ENCODE data around the gene COL23A1. TPM values are rescaled to one million over a fixed set of nuclear protein-coding genes. Genes with fewer than 3 reads are reported as not detected.

COL23A1 gene
- total and polyA plus RNA-seq, 2 of the 8 experiments (the other 6 are each of a cell fraction or from before 2014, with no cell fraction given), result 3.1 to 4.7 TPM

DNA sequence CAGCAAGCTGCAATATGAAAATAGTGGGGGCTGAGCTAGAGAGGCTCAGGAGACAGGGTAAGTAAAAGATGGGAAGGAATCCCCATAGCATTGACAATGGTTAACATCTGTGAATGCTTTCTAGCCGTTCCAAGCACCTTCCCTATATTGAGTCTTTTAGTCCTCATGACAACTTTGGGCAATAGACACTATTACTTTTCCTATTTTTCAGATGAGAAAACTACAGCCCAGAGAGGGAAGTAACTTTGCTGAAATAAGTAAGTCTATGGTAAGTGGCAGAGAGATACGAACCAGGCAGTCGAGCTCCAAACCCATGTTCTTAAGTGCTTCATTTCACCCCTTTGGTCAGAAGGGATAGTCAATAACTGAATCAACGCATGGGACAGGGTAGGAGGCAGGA is 94.5 kb downstream of the COL23A1 start:
- Histone ChIP-seq H3K23me2 (ENCODE audit: low read depth, low read length) (no peaks in the 10 kb centered on the region), H3K56ac (replicated peaks; ENCODE audit: insufficient read length, low read depth, low read length) (no peak overlapping the region), H3K36me3 (ENCODE audit: control insufficient read depth in 2 of 4, insufficient read depth in 4 of 4, low read length in 3 of 4) (no peaks in the 10 kb centered on the region), H2BK5ac (ENCODE audit: low read depth, low read length) (no peak overlapping the region), H3K79me2 (ENCODE audit: control insufficient read depth in 1 of 2, insufficient read depth in 2 of 2, low read length in 2 of 2) (no peaks in the 10 kb centered on the region), H2BK12ac (ENCODE audit: low read depth, low read length) (no peak overlapping the region), H3K27ac (ENCODE audit: low read depth, low read length) (no peak overlapping the region), H3K4me2 (ENCODE audit: insufficient read depth in 1 of 2, low read depth in 2 of 2, low read length in 2 of 2) (no peak overlapping the region), H3K79me1 (ENCODE audit: low read depth, low read length) (no peaks in the 10 kb centered on the region), H3K23ac (ENCODE audit: insufficient read length) (no peak overlapping the region), H3K27me3 (replicated peaks in 1 of 4; ENCODE audit: control insufficient read depth in 3 of 4, extremely low read depth in 1 of 4, insufficient read depth in 3 of 4, low read length in 3 of 4) (no peaks in the 10 kb centered on the region), H3K9me3 (ENCODE audit: insufficient read depth in 2 of 2, low read depth in 1 of 2, low read length in 1 of 2) (no peaks in the 10 kb centered on the region), H4K20me1 (replicated peaks in 1 of 2; ENCODE audit: control insufficient read depth in 1 of 2, insufficient read depth in 2 of 2, low read length in 2 of 2) (no peaks in the 10 kb centered on the region), H3K14ac (ENCODE audit: insufficient read length) (no peak overlapping the region), H2AFZ (ENCODE audit: low read length) (no peak overlapping the region), H3K4ac (replicated peaks; ENCODE audit: insufficient read length, low read depth, low read length) (no peak overlapping the region), H3K4me1 (replicated peaks in 1 of 4; ENCODE audit: control insufficient read depth in 3 of 4, insufficient read depth in 4 of 4, low read length in 3 of 4) (no peaks in the 10 kb centered on the region), H3K18ac (ENCODE audit: extremely low read depth, low read length) (no peak overlapping the region), H3K4me3 (ENCODE audit: extremely low read depth in 1 of 4, insufficient read depth in 2 of 4, low read depth in 3 of 4, low read length in 4 of 4) (no peak overlapping the region), H2BK20ac (ENCODE audit: low read length) (no peak overlapping the region), H2BK15ac (ENCODE audit: low read length) (no peak overlapping the region), H4K91ac (replicated peaks; ENCODE audit: insufficient read length, low read length) (no peak overlapping the region), H3K9ac (replicated peaks in 1 of 4; ENCODE audit: extremely low read depth in 1 of 4, low read depth in 3 of 4, low read length in 3 of 4) (no peak overlapping the region), H2AK5ac (ENCODE audit: low read depth, low read length) (no peak overlapping the region), H4K5ac (ENCODE audit: insufficient read length, low read depth, low read length) (no peak overlapping the region), H2BK120ac (replicated peaks; ENCODE audit: low read depth, low read length) (no peak overlapping the region), H4K8ac (ENCODE audit: extremely low read depth, insufficient read depth, low read length) (no peak overlapping the region)
- TF ChIP-seq NANOG (IDR thresholded peaks at IDR 0.05; ENCODE audit: insufficient read depth, low read depth, low read length, poor library complexity, severe bottlenecking), result no peak
- TF ChIP-seq CHD1 (IDR thresholded peaks at IDR 0.05; ENCODE audit: low read depth, low read length), result no peak
- no peak for TF ChIP-seq KDM5A (IDR thresholded peaks at IDR 0.05; ENCODE audit: low read length)
- no peak for TF ChIP-seq TCF12 (IDR thresholded peaks at IDR 0.05; ENCODE audit: low read depth, low read length)
- TF ChIP-seq ASH2L (IDR thresholded peaks at IDR 0.05; ENCODE audit: low read length), result no peak
- no peak for TF ChIP-seq CTBP2 (IDR thresholded peaks at IDR 0.05; ENCODE audit: borderline replicate concordance, insufficient read depth, insufficient read length, low read length)
- TF ChIP-seq JUND (IDR thresholded peaks at IDR 0.05; ENCODE audit: low read length), result no peak
- no peak for TF ChIP-seq CREB1 (IDR thresholded peaks at IDR 0.05)
- ChIA-PET CTCF (ENCODE audit: partially characterized antibody) (interaction anchor here (0.9 to 1.4 kb wide), 5 partner anchors 11 to 95 kb away, joined by 3 to 4 read pairs (median 3); partner anchors contain the start of gene COL23A1), POLR2A (ENCODE audit: partially characterized antibody) (no interaction called here)
- FAIRE-seq, result no peak
- DNase-seq (ENCODE audit: low read depth in 1 of 2, low spot score in 2 of 2), result no peak
- WGBS, 2 experiments (ENCODE audit: extremely low coverage in 1 of 2, insufficient coverage in 1 of 2, insufficient read length in 1 of 2, insufficient replicate concordance in 2 of 2, low coverage in 1 of 2, low lambda C conversion rate in 2 of 2, missing lambda C conversion rate in 1 of 2), result 91% methylated on average over 4 of the region's 4 CpGs; no CpG with 5 or more reads in 1 of the 2 experiments

Data from H1 (cell line).